NCI-H510A treated with DMSO at 0.1 percent for 48 hours (cell line): ENCODE data around the gene CRYBA2.

Experiments used
- DNase-seq: peaks from one replicate; lab custom pipeline; 2025; lab: John Stamatoyannopoulos, UW

Gene CRYBA2, protein sequence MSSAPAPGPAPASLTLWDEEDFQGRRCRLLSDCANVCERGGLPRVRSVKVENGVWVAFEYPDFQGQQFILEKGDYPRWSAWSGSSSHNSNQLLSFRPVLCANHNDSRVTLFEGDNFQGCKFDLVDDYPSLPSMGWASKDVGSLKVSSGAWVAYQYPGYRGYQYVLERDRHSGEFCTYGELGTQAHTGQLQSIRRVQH

GRCh38 chr2:218993345-218994315 is at the start of gene CRYBA2:
CRYBA2 (minus strand) TSS chr2:218993422; CDS start chr2:218993176, 246 bp downstream.
- no peak for DNase-seq

GRCh38 chr2:219042750-219043149 is 49.5 kb upstream of the CRYBA2 start:
- no peak for DNase-seq

DNA sequence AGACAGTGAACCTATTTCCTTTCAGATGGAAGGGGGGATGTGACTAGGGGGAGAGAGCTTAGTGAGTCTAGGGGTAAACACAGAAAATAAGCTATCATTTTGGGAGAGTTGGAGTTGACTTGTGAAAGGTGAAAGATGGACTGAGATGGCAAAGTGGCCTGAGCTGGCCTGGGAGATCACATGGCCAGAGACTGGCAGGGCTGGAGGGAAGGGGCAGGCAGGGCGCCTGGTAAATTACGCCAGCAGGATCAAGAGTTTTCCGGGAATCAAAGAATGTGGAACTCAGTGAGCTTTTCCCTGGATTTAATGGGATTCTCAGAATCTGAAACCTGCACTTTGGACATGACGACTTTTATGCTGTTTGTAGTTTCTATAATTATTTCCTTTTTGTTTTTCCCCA is 48.9 kb upstream of the CRYBA2 start:
- no peak for DNase-seq

DNA sequence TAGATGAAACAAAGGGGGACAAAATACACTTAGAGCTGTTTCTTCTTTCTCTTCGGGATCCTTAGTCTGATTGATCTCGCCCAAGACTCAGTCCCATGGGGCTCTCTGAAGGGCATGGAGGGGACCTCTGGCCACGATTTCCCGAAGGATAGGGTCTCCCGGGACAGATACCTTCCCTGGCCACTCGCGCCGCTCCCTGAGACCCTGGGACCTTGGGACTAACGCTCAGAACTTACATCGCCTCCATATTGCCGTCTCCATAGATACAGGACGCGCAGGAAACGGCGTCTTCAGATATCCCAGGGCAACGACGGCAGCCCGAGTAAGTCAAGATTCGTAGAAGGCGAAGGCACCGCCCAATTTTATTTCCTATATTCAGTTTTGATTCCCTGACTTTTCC is 48.0 kb upstream of the CRYBA2 start, which contains the start of gene CFAP65:
TSS of gene CFAP65 (minus strand) at position 265 of the 400 bp plus-strand sequence. CDS start 2,468 bp downstream, outside the sequence.
- DNase-seq: peak; percentile 44

GRCh38 chr2:219038600-219038999 is 45.4 kb upstream of the CRYBA2 start:
- DNase-seq: no peak

GRCh38 chr2:219037783-219038499 is 44.7 kb upstream of the CRYBA2 start:
- no peak for DNase-seq

- no peak for DNase-seq
Measured at GRCh38 chr2:219035942-219036341, 42.7 kb upstream of the CRYBA2 start.

- DNase-seq: no peak
Measured at GRCh38 chr2:219034823-219035222, 41.6 kb upstream of the CRYBA2 start.

DNA sequence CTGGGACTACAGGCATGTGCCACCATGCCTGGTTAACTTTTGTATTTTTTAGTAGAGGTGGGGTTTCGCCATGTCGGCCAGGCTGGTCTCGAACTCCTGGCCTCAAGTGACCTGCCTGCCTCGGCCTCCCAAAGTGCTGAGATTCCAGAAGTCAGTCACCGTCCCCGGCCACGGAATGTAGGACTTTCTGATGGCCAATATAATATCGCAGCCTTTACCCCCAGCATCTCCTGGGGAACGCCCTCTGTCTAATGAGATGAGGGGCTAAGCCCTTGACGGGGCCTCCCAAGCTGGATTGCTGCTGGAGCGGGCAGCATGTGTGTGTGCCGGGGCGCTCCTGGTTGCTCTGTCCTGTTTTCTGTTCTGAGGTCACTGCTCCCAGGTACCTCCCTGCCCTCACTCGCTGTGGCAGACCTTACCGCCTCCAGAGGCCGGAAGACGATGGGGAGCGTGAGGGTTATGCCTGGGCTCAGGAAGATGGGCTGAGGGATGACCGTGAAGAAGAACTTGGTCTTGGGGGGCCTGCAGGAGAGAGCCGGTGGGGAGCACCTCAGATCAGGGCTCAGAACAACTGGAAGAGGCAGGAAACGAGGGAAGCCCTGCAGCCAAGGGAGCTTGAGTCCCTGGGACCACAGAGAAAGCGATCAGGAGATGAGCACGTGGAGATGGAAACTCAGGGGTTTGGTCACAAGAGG is 39.0 kb upstream of the CRYBA2 start:
- DNase-seq: no peak

DNA sequence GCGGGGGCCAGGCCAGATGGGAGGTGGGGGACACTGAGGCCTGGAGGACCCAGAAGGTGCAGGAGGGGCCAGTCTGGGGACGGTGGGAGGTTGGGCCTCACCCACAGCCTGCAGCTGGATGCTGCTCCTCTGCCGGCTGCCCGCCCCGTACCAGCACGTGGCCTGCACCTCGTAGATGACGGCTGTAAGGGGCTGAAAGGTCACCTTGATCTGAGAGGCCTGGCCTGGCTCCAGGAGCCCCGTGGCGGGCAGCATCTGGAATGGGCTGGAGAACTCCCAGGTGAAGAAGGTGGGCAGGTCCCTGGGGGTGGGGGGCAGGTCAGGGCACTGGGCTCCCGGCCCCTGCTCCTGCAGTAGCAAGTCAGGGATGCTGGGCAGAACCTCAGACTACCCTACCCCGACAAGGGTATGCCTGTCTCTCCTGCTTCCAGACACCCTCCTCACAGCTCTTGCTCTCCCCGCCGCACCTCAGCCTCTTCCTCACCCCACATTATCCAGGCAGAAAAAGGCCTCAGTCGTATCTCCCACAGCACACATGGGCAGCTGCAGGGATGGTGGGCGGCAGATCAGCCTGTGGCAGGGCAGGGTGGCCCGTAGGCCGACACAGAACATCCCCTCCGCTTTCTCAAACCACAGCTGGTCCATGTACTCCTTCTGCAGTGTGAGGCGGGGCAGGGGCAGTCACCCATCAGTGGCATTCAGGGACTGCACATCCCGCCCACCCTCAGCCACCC is 38.0 kb upstream of the CRYBA2 start:
- DNase-seq: no peak

DNA sequence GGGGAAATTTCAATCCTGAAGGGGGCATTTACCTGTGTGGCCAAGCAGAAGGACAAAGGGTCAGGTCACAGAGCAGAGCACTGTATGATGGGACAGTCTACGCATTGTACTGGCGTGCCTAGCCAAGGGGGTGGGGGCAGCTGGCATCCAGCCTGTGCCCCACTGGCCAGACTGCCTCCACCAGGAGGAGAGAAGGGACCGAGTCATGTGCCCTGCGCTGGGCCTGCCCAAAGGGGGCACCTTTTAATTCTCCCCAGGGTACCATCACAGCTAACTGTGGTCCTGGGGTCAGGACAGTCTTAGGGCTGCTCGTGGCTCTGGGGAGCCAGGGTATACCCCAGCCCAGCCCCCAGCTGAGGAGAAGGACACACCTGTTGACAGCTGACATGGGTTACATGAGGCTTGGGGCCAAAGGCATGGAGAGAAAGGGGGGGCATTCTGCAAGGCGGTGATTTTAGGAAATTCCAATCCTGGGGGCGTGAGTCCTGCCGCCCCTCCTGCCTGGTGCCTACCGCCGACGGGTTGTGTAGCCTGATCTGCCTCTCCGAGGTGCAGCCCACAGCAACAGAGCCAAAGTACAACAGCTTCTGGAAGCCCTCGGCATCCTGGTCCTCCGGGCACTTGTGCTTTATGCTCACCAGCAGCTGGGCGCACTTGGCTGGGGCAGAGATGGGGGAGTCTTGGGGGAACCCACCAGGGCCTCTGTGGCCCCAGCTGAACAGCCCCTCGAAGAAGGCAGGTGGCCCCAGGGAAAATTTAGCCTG is 37.1 kb upstream of the CRYBA2 start:
- no peak for DNase-seq

- peak; percentile 82 for DNase-seq
Measured at GRCh38 chr2:219029829-219030165, 36.6 kb upstream of the CRYBA2 start.

GRCh38 chr2:219028996-219029828 is 36.0 kb upstream of the CRYBA2 start:
- no peak for DNase-seq

- DNase-seq: no peak
Measured at GRCh38 chr2:219028141-219028540, 34.9 kb upstream of the CRYBA2 start.

DNA sequence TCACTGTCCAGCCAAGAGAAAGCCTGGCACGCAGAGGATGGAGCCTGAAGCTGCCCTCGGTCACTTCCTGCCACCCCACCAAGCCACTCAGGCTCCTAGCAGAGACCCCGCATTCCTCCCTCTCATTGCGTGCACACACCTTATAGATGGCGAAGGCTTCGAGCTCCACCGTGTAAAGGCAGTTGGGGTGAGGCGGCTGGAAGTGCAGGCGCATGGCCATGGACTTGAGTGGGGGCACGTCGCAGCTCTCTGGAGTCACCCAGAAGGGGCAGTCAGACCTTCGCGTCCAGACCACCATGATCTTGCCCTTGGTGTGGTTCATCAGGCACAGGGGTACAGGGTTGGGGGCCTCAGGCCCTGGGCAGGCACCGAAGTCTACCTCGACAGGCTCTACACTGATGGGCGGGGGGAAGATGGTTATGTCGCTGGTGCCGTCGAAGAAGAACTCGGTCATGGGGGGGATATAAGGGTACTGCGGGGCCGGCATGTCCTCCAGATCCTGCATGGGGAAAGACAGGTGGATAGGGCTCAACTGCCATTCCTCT is 34.4 kb upstream of the CRYBA2 start:
- no peak for DNase-seq

DNA sequence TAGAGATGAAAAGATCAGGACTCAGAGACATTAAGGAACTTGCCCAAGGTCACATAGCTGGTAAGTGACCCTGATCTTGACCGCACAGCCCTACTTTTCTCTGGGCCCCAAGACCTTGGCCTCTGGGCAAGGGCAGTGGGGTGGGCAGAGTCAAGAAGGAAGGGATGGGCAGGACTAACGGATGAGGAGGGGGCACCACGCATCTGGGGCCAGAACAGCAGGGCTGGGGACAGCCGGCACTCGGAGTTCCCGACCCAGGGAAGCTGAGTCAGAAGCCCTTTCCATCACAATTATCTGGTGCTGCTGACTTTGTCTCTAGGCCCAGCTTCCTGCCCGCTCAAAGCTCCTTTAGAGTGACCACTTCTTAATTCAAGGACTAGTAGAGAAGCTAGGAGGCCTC is 33.7 kb upstream of the CRYBA2 start:
- no peak for DNase-seq

DNA sequence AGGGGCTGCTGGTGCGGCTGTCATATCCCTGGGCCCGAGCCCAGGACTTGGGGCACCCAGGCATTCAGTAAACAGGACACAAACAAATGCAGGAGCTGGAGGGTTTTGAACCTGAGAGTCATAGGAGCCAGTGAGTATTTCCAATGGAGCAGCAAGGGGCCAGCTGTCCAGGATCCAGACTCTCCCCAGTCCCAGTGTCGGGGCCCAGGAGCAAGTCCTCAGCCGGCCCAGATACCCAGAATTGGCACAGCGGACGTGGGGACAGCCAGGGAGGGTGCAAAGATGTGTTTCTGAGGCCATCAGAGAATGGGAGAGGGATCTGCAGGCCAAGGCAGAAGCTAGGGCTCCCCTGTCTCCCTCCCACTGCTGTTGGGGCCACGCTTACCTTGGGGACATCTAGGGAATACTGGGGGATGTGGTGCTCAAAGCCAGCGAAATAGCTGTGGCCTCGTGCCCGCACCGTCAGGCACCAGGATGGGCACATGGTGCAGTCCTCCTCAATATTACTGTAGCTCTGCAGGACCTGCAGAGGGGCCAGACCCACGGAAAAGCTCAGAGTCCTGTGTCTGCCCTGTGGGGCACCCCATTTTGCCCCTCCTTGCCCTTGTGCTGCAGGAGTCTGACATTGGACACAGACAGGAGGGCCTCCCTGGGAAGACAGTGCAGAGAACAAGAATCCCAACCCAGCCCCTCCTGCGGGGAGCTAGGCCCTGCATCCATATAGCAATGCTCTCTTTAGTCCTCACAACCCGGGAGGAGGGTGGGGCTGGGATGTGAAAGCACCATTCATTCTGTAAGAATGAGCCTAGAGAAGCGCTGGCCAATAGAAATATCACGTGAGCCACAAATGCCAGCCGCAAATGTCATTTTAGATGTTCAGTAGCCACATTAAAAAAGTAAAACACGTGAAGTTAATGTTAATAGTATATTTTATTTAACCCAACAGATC is 32.7 kb upstream of the CRYBA2 start:
- no peak for DNase-seq

GRCh38 chr2:219024059-219024458 is 30.8 kb upstream of the CRYBA2 start:
- no peak for DNase-seq
